Stimulated activated CD8-positive, alpha-beta memory T cell treated with anti-CD3 and anti-CD28 coated beads, Interleukin-7, amount 100 ng/mL, for 4 hours (primary cell): Measurements from ENCODE around the gene SUFU.
"Not testable (repeated sequence)": the region's sequence is repeated elsewhere in the genome, so short reads cannot be mapped to it uniquely, and the experiment has no call there.

Experiments
- DNase-seq, 2 donors: peaks; one replicate each; pipeline ENCODE4 v3.0.0-alpha.2; 2020; ENCODE audit warnings: low read depth in 2 of 2

SUFU gene

GRCh38 chr10:102511583-102512274 lies 8.0 kb downstream of the SUFU start:
- DNase-seq: no peak

- no peak for DNase-seq
Measured at GRCh38 chr10:102514487-102515311, 10.9 kb downstream of the SUFU start.

- DNase-seq: no peak
Measured at GRCh38 chr10:102515724-102516123, 12.0 kb downstream of the SUFU start.

- DNase-seq: no peak
Measured at GRCh38 chr10:102517553-102517952, 13.8 kb downstream of the SUFU start.

GRCh38 chr10:102519246-102519825 lies 15.6 kb downstream of the SUFU start:
- no peak for DNase-seq

- DNase-seq: no peak
Measured at GRCh38 chr10:102522874-102523249, 19.1 kb downstream of the SUFU start.

GRCh38 chr10:102523250-102524029 lies 19.7 kb downstream of the SUFU start:
- DNase-seq: no peak

GRCh38 chr10:102524746-102525145 lies 21.0 kb downstream of the SUFU start:
- DNase-seq: no peak

GRCh38 chr10:102527546-102527945 lies 23.8 kb downstream of the SUFU start:
- no peak for DNase-seq

GRCh38 chr10:102534333-102534732 lies 30.6 kb downstream of the SUFU start:
- no peak for DNase-seq

- not testable (repeated sequence) for DNase-seq
Measured at GRCh38 chr10:102534966-102535365, 31.2 kb downstream of the SUFU start.

GRCh38 chr10:102535481-102536147 lies 31.8 kb downstream of the SUFU start:
- no peak for DNase-seq

- no peak for DNase-seq
Measured at GRCh38 chr10:102537367-102537766, 33.6 kb downstream of the SUFU start.

- DNase-seq: no peak
Measured at GRCh38 chr10:102537948-102538347, 34.2 kb downstream of the SUFU start.

GRCh38 chr10:102538811-102539210 lies 35.0 kb downstream of the SUFU start:
- no peak for DNase-seq

- no peak for DNase-seq
Measured at GRCh38 chr10:102540023-102540422, 36.3 kb downstream of the SUFU start.

- no peak for DNase-seq
Measured at GRCh38 chr10:102542800-102543418, 39.1 kb downstream of the SUFU start.

- no peak for DNase-seq
Measured at GRCh38 chr10:102545265-102545871, 41.6 kb downstream of the SUFU start.

- DNase-seq: no peak
Measured at GRCh38 chr10:102545997-102546396, 42.2 kb downstream of the SUFU start.

GRCh38 chr10:102546606-102547320 lies 43.0 kb downstream of the SUFU start:
- DNase-seq: no peak
